Heart left ventricle (tissue), 16 donors: ENCODE results near the gene MCM5. TPM values are rescaled to one million over a fixed set of nuclear protein-coding genes. Genes with fewer than 3 reads are reported as not detected.

Experiments used
- ATAC-seq, 4 donors: fragments of 200-7000 bp; cut with Tn5 transposase; one replicate each; pipeline ENCODE4 v1.9.1; 2020 to 2022; ENCODE audit warnings: moderate library complexity in 4 of 4, mild to moderate bottlenecking in 3 of 4, moderate number of reproducible peaks in 1 of 4
- DNase-seq, 5 donors: peaks; one replicate each; pipeline ENCODE4 v3.0.0-alpha.2; 2020
- H3K27ac ChIP-seq, 12 donors: fragments of 200-600 bp; sonication (generic) in 4 of 12; one replicate each; pipeline versions ENCODE4 v1.5.0 to v1.8.0; 2016 to 2022; ENCODE audit warnings: mild to moderate bottlenecking in 2 of 12
- H3K27me3 ChIP-seq, 9 donors: fragments of 200-600 bp; sonication (generic) in 2 of 9; one replicate each; pipeline versions ENCODE4 v1.5.1 to v1.8.0; 2016 to 2022; ENCODE audit warnings: mild to moderate bottlenecking in 3 of 9
- H3K36me3 ChIP-seq, 9 donors: fragments of 200-600 bp; sonication (generic) in 2 of 9; one replicate each; pipeline versions ENCODE4 v1.5.0 to v1.8.0; 2018 to 2022; ENCODE audit warnings: mild to moderate bottlenecking in 2 of 9
- H3K4me1 ChIP-seq, 12 donors: fragments of 200-600 bp; sonication (generic) in 4 of 12; one replicate each; pipeline versions ENCODE4 v1.5.0 to v1.8.0; 2016 to 2022; ENCODE audit warnings: mild to moderate bottlenecking in 3 of 12
- H3K4me3 ChIP-seq, 12 donors: fragments of 200-600 bp; sonication (generic) in 4 of 12; one replicate each; pipeline versions ENCODE4 v1.5.0 to v1.8.0; 2017 to 2022; ENCODE audit warnings: mild to moderate bottlenecking in 9 of 12, moderate library complexity in 4 of 12
- H3K9me3 ChIP-seq, 12 donors: fragments of 200-600 bp; sonication (generic) in 4 of 12; one replicate each; pipeline versions ENCODE4 v1.5.0 to v1.8.0; 2016 to 2022; ENCODE audit warnings: mild to moderate bottlenecking in 1 of 12
- POLR2A ChIP-seq, 2 donors: fragments of 450-650 bp; IDR thresholded peaks; one replicate each; pipeline ENCODE4 v1.6.1; 2017; ENCODE audit warnings: antibody characterized with exemption in 2 of 2, mild to moderate bottlenecking in 2 of 2, moderate library complexity in 2 of 2
- WGBS, 4 donors: extraction: QIAGEN DNeasy Blood & Tissue Kit in 2 of 4; methylation state at CpG; one replicate each; pipeline versions ENCODE4 v1.1.5 to v1.1.7; 2013 to 2018; 5-methylcytosine and 5-hydroxymethylcytosine counted together
- intact Hi-C, 10 donors: fragments of 100-400 bp; cut with DNase I; formaldehyde crosslinking; loops; one replicate each; pipeline versions ENCODE4 v1.11.1 to v1.14.2; 2022
- polyA plus RNA-seq, 2 donors: library from polyadenylated mRNA; stranded (reverse); fragments of 200-250 nt; gene quantifications; one replicate each; pipeline ENCODE4 v1.2.3, GENCODE V29; 2013
- total RNA-seq, 9 donors: library from RNA; depleted of rRNA in 2 of 9; stranded (reverse); fragments of >200 nt in 2 of 9; fragmentation: NEBNext Ultra II Directional in 3 of 9; extraction: Animal tissue kit (Norgen Biotek cat#: 25700) in 3 of 9; gene quantifications; one replicate each; pipeline versions ENCODE4 v1.1.0 to v1.2.4, GENCODE V29; 2016 to 2023
- TF ChIP-seq, protein P1 (sequence below), 12 donors: fragments of 200-600 bp; sonication (generic) in 4 of 12; IDR thresholded peaks; one replicate each; pipeline versions ENCODE4 v1.5.0 to v1.8.0; 2018 to 2022; ENCODE audit warnings: antibody characterized with exemption in 12 of 12, mild to moderate bottlenecking in 5 of 12
- donor health status: ischemic (EF 13 %, LVEDD 7.1; RV severe dilation, severe dysfunction).
- donor health status: healthy with polysubstance abuse.
- donor health status: DM: no; HTN: yes; CAD: no.
- donor health status: DM: no; HTN: no; CAD: no.
- donor health status: ischemic (EF 25% LVEDD 6.9; RV normal size, moderate dysfunction).
- donor health status: ischemic (EF 25% LVEDD 5.7; RV mildly dilated, moderate dysfunction).
- donor health status: healthy.
- donor health status: DM: yes; HTN: yes; CAD: no.
- donor health status: ischemic (EF 35%, LVEDD 5.7; RV mildly dilated, moderate dysfunction).
- donor health status: nonischemic (EF 11% LVEDD 7.7; RV severe dilation, severe dysfunction).
- donor health status: DM: yes; HTN: yes; CAD: no.
- donor health status: PGD.
- donor health status: ischemic (EF 29% LVEDD 5.4; RV normal size, mild dysfunction).
- donor health status: nonischemic (EF 23%, LVEDD 6.1; RV moderate dilation, normal function).

The MCM5 gene
- total and polyA plus RNA-seq, 11 donors = 5.9 to 30.2 (median 12.3) TPM

GRCh38 chr22:35398591-35398973 lies 1.4 kb upstream of the MCM5 start:
- Histone ChIP-seq H3K4me1 (peaks cover 0 to 36% (median 9%) of the 10 kb centered on the region in 12 donors), H3K9me3 (no peaks in the 10 kb centered on the region), H3K4me3 (no peak overlapping the region), H3K27ac (no peak overlapping the region), H3K36me3 (peaks cover 0 to 14% (median 5%) of the 10 kb centered on the region in 9 donors), H3K27me3 (no peaks in the 10 kb centered on the region)
- TF ChIP-seq POLR2A (IDR thresholded peaks at IDR 0.05) = no peak
- WGBS, 4 donors = 95 to 99% (median 96%) methylated on average over 4 of the region's 4 CpGs
- intact Hi-C loops = loop anchor here in 1 of 10 donors (5.0 kb wide), 1 partner anchor 46 kb away; no protein-coding TSS in a partner anchor
- DNase-seq (no peak), ATAC-seq (no peak)

DNA sequence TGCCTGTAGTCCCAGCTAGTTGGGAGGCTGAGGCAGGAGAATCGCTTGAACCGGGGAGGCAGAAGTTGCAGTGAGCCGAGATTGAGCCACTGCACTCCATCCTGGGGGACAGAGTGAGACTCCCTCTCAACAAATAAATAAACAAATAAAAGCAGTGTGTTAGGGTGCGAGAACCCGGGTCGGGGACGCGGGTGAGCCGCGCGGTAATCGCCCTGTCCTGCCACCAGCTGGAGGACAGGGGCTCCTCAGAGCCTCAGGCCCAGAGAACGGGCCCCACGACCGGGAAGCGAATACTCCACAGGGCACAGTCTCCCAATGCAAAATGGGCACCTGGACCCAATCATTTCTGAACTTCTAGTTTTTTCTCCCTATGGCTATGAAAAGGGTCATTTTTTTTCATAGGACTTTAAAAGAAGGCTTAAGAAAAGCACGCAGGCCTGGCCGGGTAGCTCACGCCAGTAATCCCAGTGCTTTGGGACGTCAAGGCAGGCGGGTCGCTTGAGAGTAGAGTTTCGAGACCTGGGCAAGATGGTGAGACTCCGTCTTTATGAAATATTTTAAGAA lies 744 bp upstream of the MCM5 start:
- intact Hi-C loops = loop anchor here in 2 of 10 donors (1.0 to 5.0 kb wide), 2 partner anchors 47 to 49 kb away; no protein-coding TSS in a partner anchor
- Histone ChIP-seq H3K27me3 (no peaks in the 10 kb centered on the region), H3K9me3 (no peaks in the 10 kb centered on the region), H3K36me3 (peaks cover 0 to 16% (median 11%) of the 10 kb centered on the region in 9 donors), H3K27ac (peak overlapping the region in 9 of 12 donors; percentile 40 to 86 (median 55)), H3K4me1 (peaks cover 0 to 41% (median 9%) of the 10 kb centered on the region in 12 donors), H3K4me3 (peak overlapping the region; percentile 47 to 99 (median 86))
- DNase-seq (no peak), ATAC-seq (no peak)
- TF ChIP-seq, protein P1, sequence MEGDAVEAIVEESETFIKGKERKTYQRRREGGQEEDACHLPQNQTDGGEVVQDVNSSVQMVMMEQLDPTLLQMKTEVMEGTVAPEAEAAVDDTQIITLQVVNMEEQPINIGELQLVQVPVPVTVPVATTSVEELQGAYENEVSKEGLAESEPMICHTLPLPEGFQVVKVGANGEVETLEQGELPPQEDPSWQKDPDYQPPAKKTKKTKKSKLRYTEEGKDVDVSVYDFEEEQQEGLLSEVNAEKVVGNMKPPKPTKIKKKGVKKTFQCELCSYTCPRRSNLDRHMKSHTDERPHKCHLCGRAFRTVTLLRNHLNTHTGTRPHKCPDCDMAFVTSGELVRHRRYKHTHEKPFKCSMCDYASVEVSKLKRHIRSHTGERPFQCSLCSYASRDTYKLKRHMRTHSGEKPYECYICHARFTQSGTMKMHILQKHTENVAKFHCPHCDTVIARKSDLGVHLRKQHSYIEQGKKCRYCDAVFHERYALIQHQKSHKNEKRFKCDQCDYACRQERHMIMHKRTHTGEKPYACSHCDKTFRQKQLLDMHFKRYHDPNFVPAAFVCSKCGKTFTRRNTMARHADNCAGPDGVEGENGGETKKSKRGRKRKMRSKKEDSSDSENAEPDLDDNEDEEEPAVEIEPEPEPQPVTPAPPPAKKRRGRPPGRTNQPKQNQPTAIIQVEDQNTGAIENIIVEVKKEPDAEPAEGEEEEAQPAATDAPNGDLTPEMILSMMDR (IDR thresholded peaks at IDR 0.05) = no peak
- no peak for TF ChIP-seq POLR2A (IDR thresholded peaks at IDR 0.05)
- 80 to 83% (median 83%) methylated on average over 24 of the region's 24 CpGs for WGBS, 4 donors

DNA sequence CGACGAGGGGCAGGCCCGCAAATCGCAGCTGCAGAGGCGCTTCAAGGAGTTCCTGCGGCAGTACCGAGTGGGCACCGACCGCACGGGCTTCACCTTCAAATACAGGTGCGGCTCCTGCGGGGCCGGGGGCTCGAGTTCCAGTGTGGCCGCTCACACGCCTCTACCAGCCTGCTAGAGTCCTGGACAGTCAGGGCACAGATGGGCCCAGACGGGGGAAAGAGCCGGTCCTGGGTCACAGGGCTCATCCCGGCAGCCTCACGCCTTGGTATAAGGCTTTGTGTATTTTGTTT lies 506 bp downstream of the MCM5 start:
- WGBS, 4 donors = 1 to 4% (median 2%) methylated on average over 12 to 20 of the region's 20 CpGs
- no peak for DNase-seq
- Histone ChIP-seq H3K4me3 (peak overlapping the region; percentile 47 to 99 (median 86)), H3K27me3 (no peaks in the 10 kb centered on the region), H3K4me1 (peaks cover 0 to 43% (median 9%) of the 10 kb centered on the region in 12 donors), H3K36me3 (peaks cover 0 to 26% (median 15%) of the 10 kb centered on the region in 9 donors), H3K27ac (peak overlapping the region in 7 of 12 donors; percentile 41 to 86 (median 55)), H3K9me3 (no peaks in the 10 kb centered on the region)
- intact Hi-C loops = no loop called here
- no peak for TF ChIP-seq POLR2A (IDR thresholded peaks at IDR 0.05)
- TF ChIP-seq, protein P1 (IDR thresholded peaks at IDR 0.05) = no peak
- ATAC-seq = peak in 1 of 4 donors; percentile 1

- Histone ChIP-seq H3K27me3 (no peaks in the 10 kb centered on the region), H3K4me3 (no peak overlapping the region), H3K36me3 (peaks cover 0 to 40% (median 25%) of the 10 kb centered on the region in 9 donors), H3K4me1 (peaks cover 0 to 38% (median 9%) of the 10 kb centered on the region in 12 donors), H3K27ac (no peak overlapping the region), H3K9me3 (no peaks in the 10 kb centered on the region)
- DNase-seq (no peak), ATAC-seq (no peak)
- TF ChIP-seq, protein P1 (IDR thresholded peaks at IDR 0.05) = no peak
- TF ChIP-seq POLR2A (IDR thresholded peaks at IDR 0.05) = no peak
- WGBS, 4 donors = 87 to 92% (median 88%) methylated on average over 6 of the region's 6 CpGs
- intact Hi-C loops = no loop called here
Measured at GRCh38 chr22:35401863-35402262, 1.9 kb downstream of the MCM5 start.

DNA sequence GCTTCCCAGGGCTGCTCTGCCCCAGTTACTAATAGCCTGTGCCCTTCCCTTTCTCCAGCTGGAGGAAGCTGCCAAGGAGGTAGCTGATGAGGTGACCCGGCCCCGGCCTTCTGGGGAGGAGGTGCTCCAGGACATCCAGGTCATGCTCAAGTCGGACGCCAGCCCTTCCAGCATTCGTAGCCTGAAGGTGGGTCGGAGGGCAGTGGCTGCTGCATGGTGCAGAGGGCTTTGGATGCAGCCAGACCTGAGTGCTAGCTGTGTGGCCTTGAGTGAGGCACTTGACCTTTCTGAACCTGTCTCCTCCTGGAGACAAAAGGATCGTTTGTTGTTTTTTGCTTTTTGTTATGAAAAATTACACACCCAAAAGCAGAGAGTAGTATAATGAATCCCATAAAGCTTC lies 3.4 kb downstream of the MCM5 start:
- Histone ChIP-seq H3K27me3 (no peaks in the 10 kb centered on the region), H3K36me3 (peaks cover 0 to 54% (median 40%) of the 10 kb centered on the region in 9 donors), H3K4me1 (peaks cover 0 to 43% (median 9%) of the 10 kb centered on the region in 12 donors), H3K27ac (no peak overlapping the region), H3K4me3 (no peak overlapping the region), H3K9me3 (no peaks in the 10 kb centered on the region)
- ATAC-seq (no peak), DNase-seq (no peak)
- 77 to 87% (median 83%) methylated on average over 7 of the region's 7 CpGs for WGBS, 4 donors
- no peak for TF ChIP-seq POLR2A (IDR thresholded peaks at IDR 0.05)
- TF ChIP-seq, protein P1 (IDR thresholded peaks at IDR 0.05) = no peak
- intact Hi-C loops = no loop called here
